ENCODE results near the gene PADI6.

The PADI6 gene

GRCh38 chr1:17438318-17439249 lies 66.6 kb downstream of the PADI6 start:
- TF ChIP-seq POLR2AphosphoS5 (IDR thresholded peaks at IDR 0.05; ENCODE audit: low read depth, low read length) (peak; percentile 34; the same call in 1 of the 2 replicates), TAF1 (IDR thresholded peaks at IDR 0.05; ENCODE audit: borderline replicate concordance, insufficient read depth, low read length) (no peak)

GRCh38 chr1:17439250-17440073 lies 67.5 kb downstream of the PADI6 start, which contains the start of gene RCC2:
RCC2 (minus strand) TSS chr1:17439677; CDS start chr1:17438514, 1,163 bp downstream.
- TF ChIP-seq FOXP2 (optimal IDR thresholded peaks at IDR 0.05; ENCODE audit: borderline replicate concordance, extremely low read depth, extremely low read length, insufficient read depth) (no peak), SIN3A (IDR thresholded peaks at IDR 0.05; ENCODE audit: borderline replicate concordance, insufficient read depth, low read length) (peak; percentile 84), REST (IDR thresholded peaks at IDR 0.05; ENCODE audit: insufficient read depth in 1 of 2, low read depth in 2 of 2, low read length in 2 of 2) (no peak), TAF1 (IDR thresholded peaks at IDR 0.05; ENCODE audit: borderline replicate concordance, insufficient read depth, low read length) (peak; percentile 85), POLR2AphosphoS5 (IDR thresholded peaks at IDR 0.05; ENCODE audit: low read depth, low read length) (peak; percentile 68)

- no peak for TF ChIP-seq FOXP2 (optimal IDR thresholded peaks at IDR 0.05; ENCODE audit: borderline replicate concordance, extremely low read depth, extremely low read length, insufficient read depth)
- TF ChIP-seq REST (IDR thresholded peaks at IDR 0.05; ENCODE audit: insufficient read depth in 1 of 2, low read depth in 2 of 2, low read length in 2 of 2) = no peak
- no peak for TF ChIP-seq SIN3A (IDR thresholded peaks at IDR 0.05; ENCODE audit: borderline replicate concordance, insufficient read depth, low read length)
- TF ChIP-seq POLR2AphosphoS5 (IDR thresholded peaks at IDR 0.05; ENCODE audit: low read depth, low read length) = no peak
Observed at GRCh38 chr1:17440074-17440826, 68.3 kb downstream of the PADI6 start.

GRCh38 chr1:17440827-17441168 lies 68.8 kb downstream of the PADI6 start:
- TF ChIP-seq REST (IDR thresholded peaks at IDR 0.05; ENCODE audit: insufficient read depth in 1 of 2, low read depth in 2 of 2, low read length in 2 of 2) = no peak
- TF ChIP-seq FOXP2 (optimal IDR thresholded peaks at IDR 0.05; ENCODE audit: borderline replicate concordance, extremely low read depth, extremely low read length, insufficient read depth) = no peak
- TF ChIP-seq SIN3A (IDR thresholded peaks at IDR 0.05; ENCODE audit: borderline replicate concordance, insufficient read depth, low read length) = no peak
- TF ChIP-seq TAF1 (IDR thresholded peaks at IDR 0.05; ENCODE audit: borderline replicate concordance, insufficient read depth, low read length) = no peak
- TF ChIP-seq POLR2AphosphoS5 (IDR thresholded peaks at IDR 0.05; ENCODE audit: low read depth, low read length) = no peak

Data from PFSK-1 (cell line).